Activated CD4-positive, alpha-beta T cell treated with anti-CD3 and anti-CD28 coated beads, Interleukin-2, amount 10 ng/mL, durations not matched to agents 24 days and 14 days (primary cell): Measurements from ENCODE around the gene ATRX. TPM values are rescaled to one million over a fixed set of nuclear protein-coding genes. Genes with fewer than 3 reads are reported as not detected.
"Not testable (repeated sequence)": the region's sequence is repeated elsewhere in the genome, so short reads cannot be mapped to it uniquely, and the experiment has no call there.

Experiments used
- DNase-seq: peaks from one replicate; pipeline ENCODE4 v3.0.0; 2022
- H3K27ac Mint-ChIP-seq: one replicate; pipeline ENCODE4 v1.8.0; 2022; ENCODE audit warnings: mild to moderate bottlenecking, mixed read lengths
- H3K27me3 Mint-ChIP-seq: one replicate; pipeline ENCODE4 v1.8.0; 2022; ENCODE audit warnings: mixed read lengths
- H3K36me3 Mint-ChIP-seq: one replicate; pipeline ENCODE4 v1.8.0; 2022; ENCODE audit warnings: low read depth, mild to moderate bottlenecking, mixed read lengths
- H3K4me1 Mint-ChIP-seq: one replicate; pipeline ENCODE4 v1.8.0; 2021; ENCODE audit warnings: mixed read lengths
- H3K4me3 Mint-ChIP-seq: one replicate; pipeline ENCODE4 v1.8.0; 2022; ENCODE audit warnings: mild to moderate bottlenecking, moderate library complexity, mixed read lengths
- H3K9me3 Mint-ChIP-seq: one replicate; pipeline ENCODE4 v1.8.0; 2021; ENCODE audit warnings: mixed read lengths
- intact Hi-C: fragments of 100-400 bp; cut with micrococcal nuclease; formaldehyde crosslinking; loops from one replicate; pipeline ENCODE4 v1.15.1; 2023
- total RNA-seq: library from RNA; stranded (reverse); gene quantifications from 2 replicates; pipeline ENCODE4 v1.2.3, GENCODE V29; 2022

ATRX gene
- total RNA-seq, 1 donor from 2014 or later, result 72.9 TPM

DNA sequence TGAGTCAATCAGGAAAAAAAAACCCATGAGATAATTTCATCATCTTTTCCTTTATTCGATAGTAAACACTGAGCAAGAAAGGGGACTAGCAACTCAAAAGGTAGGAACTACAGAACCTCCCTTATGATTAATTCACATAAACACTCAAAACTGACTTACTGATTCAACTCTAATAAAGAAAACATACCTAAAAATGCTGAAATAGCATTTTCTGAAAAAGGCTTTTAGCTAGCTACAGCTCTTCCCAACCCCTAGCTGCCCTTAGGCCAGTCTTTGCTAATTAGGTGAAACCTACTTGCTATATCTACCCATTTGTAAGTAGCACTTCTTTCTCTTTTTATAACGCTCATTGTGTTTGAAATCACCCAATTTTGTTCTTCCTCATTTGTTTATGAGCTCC is 150.6 kb downstream of the ATRX start:
- intact Hi-C loops, result no loop called here
- Mint-ChIP-seq H3K36me3 (peaks cover 37% of the 10 kb centered on the region), H3K27ac (no peak overlapping the region), H3K9me3 (no peaks in the 10 kb centered on the region), H3K4me3 (no peak overlapping the region), H3K27me3 (no peaks in the 10 kb centered on the region), H3K4me1 (no peaks in the 10 kb centered on the region)
- no peak for DNase-seq

DNA sequence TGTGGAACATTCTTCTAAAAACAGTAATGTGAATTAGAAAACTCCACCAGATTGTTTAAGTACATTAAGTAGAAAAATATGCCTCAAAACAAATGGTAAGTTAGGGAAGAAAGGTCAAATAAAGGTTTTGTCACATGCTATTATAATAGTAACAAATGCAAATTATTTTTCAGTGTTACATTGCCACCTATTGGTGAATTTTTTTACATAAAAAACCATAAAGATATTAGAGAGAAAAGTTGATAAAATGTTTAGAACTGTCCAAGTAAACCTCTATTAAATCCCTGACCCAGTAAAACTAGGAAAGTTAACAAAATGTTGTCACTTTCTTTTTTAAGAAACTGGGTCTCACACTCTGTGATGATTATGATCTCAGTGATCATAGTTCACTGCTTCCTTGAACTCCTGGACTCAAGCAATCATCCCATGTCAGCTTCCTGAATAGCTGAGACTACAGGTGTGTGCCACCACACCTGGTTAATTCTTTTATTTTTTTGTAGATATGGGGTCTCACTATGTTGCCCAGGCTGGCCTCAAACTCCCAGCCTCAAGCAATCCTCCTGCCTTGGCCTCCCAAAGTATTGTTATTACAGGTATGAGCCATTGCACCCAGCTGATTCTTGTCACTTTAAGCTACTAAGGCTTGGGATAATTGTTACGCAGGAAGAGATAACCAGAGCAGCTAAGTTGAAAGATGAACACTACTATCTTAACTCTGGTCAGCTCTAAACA is 157.6 kb downstream of the ATRX start:
- no peak for DNase-seq

GRCh38 chrX:77622672-77623071 is 163.3 kb downstream of the ATRX start:
- peaks cover 25% of the 10 kb centered on the region for H3K36me3 Mint-ChIP-seq
- no peak for DNase-seq

More for the DNA sequence above, 157.6 kb downstream of the ATRX start:
- no peak overlapping the region for H3K4me3 Mint-ChIP-seq
- H3K9me3 Mint-ChIP-seq, result no peaks in the 10 kb centered on the region
- H3K4me1 Mint-ChIP-seq, result peaks cover 2% of the 10 kb centered on the region
- no peak overlapping the region for H3K27ac Mint-ChIP-seq
- H3K27me3 Mint-ChIP-seq, result no peaks in the 10 kb centered on the region
- peaks cover 25% of the 10 kb centered on the region for H3K36me3 Mint-ChIP-seq
- intact Hi-C loops, result no loop called here

DNA sequence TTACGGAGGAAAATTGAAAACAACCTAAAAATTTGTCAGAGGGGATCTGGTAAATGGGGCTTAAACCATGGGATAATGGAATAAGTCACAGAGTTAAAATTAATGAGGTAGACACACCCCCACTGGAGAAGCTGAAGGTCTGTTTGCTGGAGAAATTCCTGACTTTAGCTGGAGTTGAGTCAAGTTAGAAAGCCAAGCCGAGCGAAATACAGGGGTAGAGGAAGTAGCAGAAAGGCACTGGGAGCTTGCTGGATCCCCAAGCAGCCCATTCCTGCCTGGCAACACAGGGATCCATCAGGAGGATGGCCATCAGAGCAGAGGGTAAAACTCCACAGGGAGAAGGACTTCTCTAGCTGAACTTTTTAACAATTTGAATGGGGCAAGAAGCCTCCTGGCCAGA is 163.8 kb downstream of the ATRX start:
- H3K9me3 Mint-ChIP-seq, result no peaks in the 10 kb centered on the region
- peaks cover 25% of the 10 kb centered on the region for H3K36me3 Mint-ChIP-seq
- H3K27ac Mint-ChIP-seq, result peak overlapping the region; percentile 73
- no peak for DNase-seq
- H3K4me1 Mint-ChIP-seq, result peaks cover 16% of the 10 kb centered on the region
- no peak overlapping the region for H3K4me3 Mint-ChIP-seq
- no peaks in the 10 kb centered on the region for H3K27me3 Mint-ChIP-seq
- intact Hi-C loops, result no loop called here

More at GRCh38 chrX:77622672-77623071, 163.3 kb downstream of the ATRX start:
- Mint-ChIP-seq H3K4me1 (peaks cover 16% of the 10 kb centered on the region), H3K27me3 (no peaks in the 10 kb centered on the region), H3K4me3 (peak overlapping the region; percentile 28), H3K9me3 (no peaks in the 10 kb centered on the region), H3K27ac (peak overlapping the region; percentile 73)
- intact Hi-C loops, result no loop called here

DNA sequence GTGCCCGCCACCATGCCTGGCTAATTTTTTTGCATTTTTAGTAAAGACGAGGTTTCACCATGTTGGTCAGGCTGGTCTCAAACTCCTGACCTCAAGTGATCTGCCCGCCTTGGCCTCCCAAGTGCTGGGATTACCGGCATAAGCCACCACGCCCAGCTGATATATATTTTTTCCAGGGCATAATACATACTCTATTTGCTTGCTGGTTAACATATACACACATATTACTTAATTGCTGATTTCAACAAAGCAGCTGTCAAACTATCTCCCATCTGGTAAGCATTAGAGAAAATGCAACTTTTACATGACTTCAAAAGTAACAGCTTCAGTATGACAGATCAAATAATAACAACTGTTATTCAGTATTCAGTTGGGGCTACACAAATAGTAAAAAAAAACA is 164.6 kb downstream of the ATRX start:
- intact Hi-C loops, H3K4me3 Mint-ChIP-seq, H3K27me3 Mint-ChIP-seq, H3K27ac Mint-ChIP-seq, DNase-seq, H3K9me3 Mint-ChIP-seq: not testable (repeated sequence)
- Mint-ChIP-seq H3K4me1 (peaks cover 16% of the 10 kb centered on the region), H3K36me3 (peaks cover 25% of the 10 kb centered on the region)

DNA sequence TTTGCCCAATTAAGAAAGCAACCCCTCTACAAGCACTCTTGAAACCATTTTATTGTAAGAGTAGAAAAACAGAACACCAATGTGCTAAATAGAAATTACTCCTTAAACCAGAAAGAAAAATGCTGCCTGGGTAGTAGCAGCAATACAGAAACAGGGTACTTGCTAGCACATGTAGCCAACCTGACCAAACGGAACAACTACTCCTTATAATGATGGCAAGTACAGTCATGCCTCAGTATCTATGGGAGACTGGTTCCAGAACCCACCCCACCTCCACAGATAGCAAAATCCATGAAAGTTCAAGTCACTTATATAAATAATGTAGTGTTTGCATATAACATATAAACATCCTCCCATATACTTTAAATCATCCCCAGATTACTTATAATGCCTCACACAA is 168.8 kb downstream of the ATRX start:
- Mint-ChIP-seq H3K27ac (no peak overlapping the region), H3K9me3 (no peaks in the 10 kb centered on the region), H3K4me3 (no peak overlapping the region), H3K27me3 (no peaks in the 10 kb centered on the region), H3K36me3 (peaks cover 17% of the 10 kb centered on the region), H3K4me1 (peaks cover 2% of the 10 kb centered on the region)
- DNase-seq, result no peak
- intact Hi-C loops, result no loop called here

GRCh38 chrX:77603635-77604336 is 182.2 kb downstream of the ATRX start:
- Mint-ChIP-seq H3K27me3 (no peaks in the 10 kb centered on the region), H3K9me3 (no peaks in the 10 kb centered on the region), H3K4me3 (no peak overlapping the region), H3K36me3 (peaks cover 30% of the 10 kb centered on the region), H3K27ac (no peak overlapping the region), H3K4me1 (no peaks in the 10 kb centered on the region)
- no peak for DNase-seq
- intact Hi-C loops, result no loop called here

GRCh38 chrX:77597511-77597910 is 188.5 kb downstream of the ATRX start:
- intact Hi-C loops, result no loop called here

GRCh38 chrX:77597090-77597489 is 188.9 kb downstream of the ATRX start:
- Mint-ChIP-seq H3K27ac (peak overlapping the region; percentile 29), H3K4me3 (no peak overlapping the region), H3K4me1 (peaks cover 10% of the 10 kb centered on the region), H3K27me3 (no peaks in the 10 kb centered on the region), H3K9me3 (no peaks in the 10 kb centered on the region), H3K36me3 (peaks cover 23% of the 10 kb centered on the region)
- intact Hi-C loops, result no loop called here
- DNase-seq, result no peak

More at GRCh38 chrX:77597511-77597910, 188.5 kb downstream of the ATRX start:
- Mint-ChIP-seq H3K27ac (peak overlapping the region; percentile 29), H3K27me3 (no peaks in the 10 kb centered on the region), H3K4me3 (no peak overlapping the region), H3K9me3 (no peaks in the 10 kb centered on the region), H3K36me3 (peaks cover 23% of the 10 kb centered on the region), H3K4me1 (peaks cover 10% of the 10 kb centered on the region)
- DNase-seq, result no peak

DNA sequence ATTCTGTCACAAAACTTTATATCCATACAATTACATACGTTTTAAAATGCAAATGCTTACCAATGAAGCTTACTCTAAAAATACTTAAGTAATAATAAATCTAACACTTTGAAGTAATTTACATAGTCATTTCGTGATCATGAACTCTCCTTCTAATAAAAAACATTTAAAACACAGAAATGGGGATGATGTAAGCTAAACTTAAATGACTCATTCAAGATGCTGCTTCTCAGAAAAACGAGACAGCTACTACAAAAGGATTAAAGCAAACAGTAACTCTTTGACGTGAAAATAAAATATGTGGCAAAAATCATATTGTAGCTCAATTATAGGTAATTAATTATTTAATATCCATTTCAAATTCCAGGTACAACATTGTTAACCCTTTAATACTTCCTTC is 190.2 kb downstream of the ATRX start:
- H3K27me3 Mint-ChIP-seq, result no peaks in the 10 kb centered on the region
- no peak overlapping the region for H3K4me3 Mint-ChIP-seq
- peaks cover 10% of the 10 kb centered on the region for H3K4me1 Mint-ChIP-seq
- H3K36me3 Mint-ChIP-seq, result peaks cover 23% of the 10 kb centered on the region
- DNase-seq, result no peak
- no peak overlapping the region for H3K27ac Mint-ChIP-seq
- intact Hi-C loops, result no loop called here
- no peaks in the 10 kb centered on the region for H3K9me3 Mint-ChIP-seq

DNA sequence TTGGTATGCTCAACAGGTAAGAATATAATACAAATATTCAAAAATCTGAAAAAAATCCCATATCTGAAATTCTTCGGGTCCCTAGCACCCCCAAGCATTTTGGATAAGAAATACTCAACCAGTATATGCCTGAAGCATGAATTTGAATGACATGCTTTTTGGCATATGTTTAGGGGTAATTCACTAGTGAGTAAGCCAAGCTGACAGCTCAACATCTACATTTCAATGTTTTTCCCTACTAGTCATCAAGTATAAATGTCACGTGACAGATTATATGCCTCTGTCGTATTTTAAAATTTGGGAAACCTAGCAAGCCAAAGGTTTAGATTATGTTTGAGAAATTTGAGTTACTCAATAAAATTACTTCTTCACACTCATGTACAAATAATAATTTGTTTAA is 213.7 kb downstream of the ATRX start:
- no peak for DNase-seq
- H3K36me3 Mint-ChIP-seq, result peaks cover 25% of the 10 kb centered on the region
- no peak overlapping the region for H3K4me3 Mint-ChIP-seq
- H3K9me3 Mint-ChIP-seq, result no peaks in the 10 kb centered on the region
- no peak overlapping the region for H3K27ac Mint-ChIP-seq
- no peaks in the 10 kb centered on the region for H3K27me3 Mint-ChIP-seq
- no peaks in the 10 kb centered on the region for H3K4me1 Mint-ChIP-seq
- intact Hi-C loops, result no loop called here

GRCh38 chrX:77565278-77565677 is 220.7 kb downstream of the ATRX start:
- Mint-ChIP-seq H3K27ac (no peak overlapping the region), H3K4me1 (no peaks in the 10 kb centered on the region), H3K36me3 (peaks cover 33% of the 10 kb centered on the region), H3K27me3 (no peaks in the 10 kb centered on the region), H3K4me3 (no peak overlapping the region), H3K9me3 (peaks cover 8% of the 10 kb centered on the region)
- DNase-seq, result no peak
- intact Hi-C loops, result no loop called here

DNA sequence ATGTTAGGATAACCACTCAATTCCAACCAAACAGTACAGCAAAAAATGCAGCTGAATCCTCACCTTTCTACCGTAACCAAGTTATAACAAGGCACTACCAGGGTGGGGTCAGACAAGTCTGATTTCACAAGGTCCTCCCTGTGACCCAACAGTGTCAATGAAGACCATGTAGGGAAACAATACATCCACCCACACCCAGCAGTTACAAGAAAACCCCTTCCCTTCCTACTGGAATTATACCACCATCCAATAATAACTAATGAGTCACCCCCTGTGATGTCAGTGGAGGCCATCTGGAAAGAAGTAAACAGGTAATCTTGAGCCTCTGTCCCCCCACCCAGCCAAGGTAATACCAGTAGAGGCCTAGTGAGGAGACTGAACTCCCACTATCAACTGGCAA is 221.2 kb downstream of the ATRX start:
- H3K27ac Mint-ChIP-seq, result no peak overlapping the region
- no peak for DNase-seq
- no peak overlapping the region for H3K4me3 Mint-ChIP-seq
- H3K4me1 Mint-ChIP-seq, result no peaks in the 10 kb centered on the region
- H3K9me3 Mint-ChIP-seq, result peaks cover 8% of the 10 kb centered on the region
- intact Hi-C loops, result no loop called here
- no peaks in the 10 kb centered on the region for H3K27me3 Mint-ChIP-seq
- H3K36me3 Mint-ChIP-seq, result peaks cover 33% of the 10 kb centered on the region

DNA sequence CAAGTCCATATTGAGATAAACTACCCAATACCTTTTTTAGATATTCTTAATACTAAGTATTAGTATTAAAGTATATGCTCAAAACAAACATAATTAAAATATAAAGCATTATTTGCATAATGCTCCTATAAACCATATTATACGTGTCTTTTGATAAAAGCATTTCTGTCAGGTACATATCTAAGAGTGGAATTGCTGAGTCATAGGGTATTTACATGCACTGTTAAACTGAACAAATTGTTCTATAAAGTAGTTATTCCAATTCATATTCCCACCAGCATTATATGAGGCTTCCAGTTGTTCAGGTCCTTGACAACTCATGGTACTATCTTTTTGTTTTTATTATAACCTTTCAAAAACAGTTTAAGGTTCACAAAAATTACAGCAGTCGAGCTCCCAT is 224.6 kb downstream of the ATRX start:
- no peak for DNase-seq
- no peak overlapping the region for H3K27ac Mint-ChIP-seq
- no peaks in the 10 kb centered on the region for H3K27me3 Mint-ChIP-seq
- H3K9me3 Mint-ChIP-seq, result peaks cover 3% of the 10 kb centered on the region
- no peaks in the 10 kb centered on the region for H3K4me1 Mint-ChIP-seq
- H3K36me3 Mint-ChIP-seq, result peaks cover 15% of the 10 kb centered on the region
- no peak overlapping the region for H3K4me3 Mint-ChIP-seq
- intact Hi-C loops, result no loop called here
